Measurements from ENCODE around the gene SYNJ2.

SYNJ2 gene

GRCh38 chr6:158056355-158056754, 74.7 kb downstream of the SYNJ2 start:
- H3K4me3 ChIP-seq (ENCODE audit: low read length in 2 of 2) = no peak overlapping the region
- peaks cover 20% of the 10 kb centered on the region for H3K4me1 ChIP-seq (ENCODE audit: control insufficient read depth, insufficient read depth, low read length)
- H3K27ac ChIP-seq (ENCODE audit: low read length) = no peak overlapping the region
- H3K9me3 ChIP-seq (ENCODE audit: control insufficient read depth in 2 of 2, low read length in 2 of 2) = no peaks in the 10 kb centered on the region
- no peaks in the 10 kb centered on the region for H3K27me3 ChIP-seq (ENCODE audit: control insufficient read depth in 1 of 2, insufficient read depth in 2 of 2, low read length in 2 of 2)
- peaks cover 0 to 15% of the 10 kb centered on the region in 2 donors for H3K36me3 ChIP-seq (ENCODE audit: control insufficient read depth in 2 of 2, insufficient read depth in 2 of 2, low read length in 2 of 2)
- H3K9ac ChIP-seq (ENCODE audit: low read length in 2 of 2) = no peak overlapping the region

DNA sequence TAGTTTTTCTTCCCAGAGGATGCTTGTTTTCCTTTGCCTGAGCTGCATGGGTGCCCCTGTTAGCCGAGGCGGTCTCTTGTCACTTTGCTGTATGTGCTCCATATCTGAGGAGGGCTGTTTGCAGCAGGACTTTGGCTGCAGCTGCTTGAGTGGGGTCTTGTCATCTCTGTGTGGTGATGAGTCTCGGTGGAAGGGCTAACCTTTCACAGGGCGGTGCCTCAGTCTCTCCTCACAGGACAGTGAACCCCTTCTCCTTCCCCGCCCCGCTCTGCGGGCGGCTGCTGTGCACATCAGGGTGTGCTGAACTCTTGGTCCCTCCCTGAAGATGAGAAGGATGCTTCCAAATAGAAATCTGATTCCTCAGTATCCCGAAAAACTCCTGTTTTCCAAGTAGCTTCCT, 75.1 kb downstream of the SYNJ2 start:
- H3K9ac ChIP-seq (ENCODE audit: low read length in 2 of 2) = no peak overlapping the region
- no peak overlapping the region for H3K27ac ChIP-seq (ENCODE audit: low read length)

GRCh38 chr6:158057213-158057987, 75.7 kb downstream of the SYNJ2 start:
- H3K36me3 ChIP-seq (ENCODE audit: control insufficient read depth in 2 of 2, insufficient read depth in 2 of 2, low read length in 2 of 2) = peaks cover 0 to 20% of the 10 kb centered on the region in 2 donors
- H3K4me3 ChIP-seq (ENCODE audit: low read length in 2 of 2) = no peak overlapping the region
- no peaks in the 10 kb centered on the region for H3K27me3 ChIP-seq (ENCODE audit: control insufficient read depth in 1 of 2, insufficient read depth in 2 of 2, low read length in 2 of 2)
- no peak overlapping the region for H3K27ac ChIP-seq (ENCODE audit: low read length)
- peaks cover 21% of the 10 kb centered on the region for H3K4me1 ChIP-seq (ENCODE audit: control insufficient read depth, insufficient read depth, low read length)
- no peak overlapping the region for H3K9ac ChIP-seq (ENCODE audit: low read length in 2 of 2)
- H3K9me3 ChIP-seq (ENCODE audit: control insufficient read depth in 2 of 2, low read length in 2 of 2) = no peaks in the 10 kb centered on the region

More for the DNA sequence above, 75.1 kb downstream of the SYNJ2 start:
- no peak overlapping the region for H3K4me3 ChIP-seq (ENCODE audit: low read length in 2 of 2)
- no peaks in the 10 kb centered on the region for H3K9me3 ChIP-seq (ENCODE audit: control insufficient read depth in 2 of 2, low read length in 2 of 2)
- no peaks in the 10 kb centered on the region for H3K27me3 ChIP-seq (ENCODE audit: control insufficient read depth in 1 of 2, insufficient read depth in 2 of 2, low read length in 2 of 2)
- H3K4me1 ChIP-seq (ENCODE audit: control insufficient read depth, insufficient read depth, low read length) = peaks cover 21% of the 10 kb centered on the region
- H3K36me3 ChIP-seq (ENCODE audit: control insufficient read depth in 2 of 2, insufficient read depth in 2 of 2, low read length in 2 of 2) = peaks cover 0 to 18% of the 10 kb centered on the region in 2 donors

GRCh38 chr6:158058171-158058651, 76.5 kb downstream of the SYNJ2 start:
- peaks cover 21% of the 10 kb centered on the region for H3K4me1 ChIP-seq (ENCODE audit: control insufficient read depth, insufficient read depth, low read length)

DNA sequence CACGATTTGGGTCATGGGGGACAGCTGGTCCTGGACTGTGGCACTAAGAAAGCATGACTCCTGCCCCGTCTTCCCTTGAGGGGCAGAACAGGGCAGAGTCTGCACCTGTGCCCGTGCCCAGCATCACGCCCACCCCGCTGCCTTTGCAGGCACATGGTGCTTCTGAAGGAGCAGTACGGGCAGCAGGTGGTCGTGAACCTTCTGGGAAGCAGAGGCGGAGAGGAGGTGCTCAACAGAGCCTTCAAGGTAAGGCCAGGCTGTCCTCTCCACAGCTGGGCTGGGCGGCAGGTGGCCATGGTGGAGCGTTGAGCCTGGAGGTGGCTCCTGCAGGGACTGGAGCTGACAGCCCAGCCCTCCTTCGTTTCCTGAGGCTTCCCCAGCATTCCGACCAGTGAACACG, 77.4 kb downstream of the SYNJ2 start:
- Histone ChIP-seq H3K9ac (ENCODE audit: low read length in 2 of 2) (no peak overlapping the region), H3K36me3 (ENCODE audit: control insufficient read depth in 2 of 2, insufficient read depth in 2 of 2, low read length in 2 of 2) (peaks cover 0 to 27% of the 10 kb centered on the region in 2 donors), H3K9me3 (ENCODE audit: control insufficient read depth in 2 of 2, low read length in 2 of 2) (peaks cover 0 to 3% of the 10 kb centered on the region in 2 donors), H3K27me3 (ENCODE audit: control insufficient read depth in 1 of 2, insufficient read depth in 2 of 2, low read length in 2 of 2) (no peaks in the 10 kb centered on the region), H3K4me1 (ENCODE audit: control insufficient read depth, insufficient read depth, low read length) (peaks cover 21% of the 10 kb centered on the region), H3K27ac (ENCODE audit: low read length) (no peak overlapping the region), H3K4me3 (ENCODE audit: low read length in 2 of 2) (no peak overlapping the region)

More at GRCh38 chr6:158058171-158058651, 76.5 kb downstream of the SYNJ2 start:
- Histone ChIP-seq H3K9me3 (ENCODE audit: control insufficient read depth in 2 of 2, low read length in 2 of 2) (peaks cover 0 to 3% of the 10 kb centered on the region in 2 donors), H3K27ac (ENCODE audit: low read length) (no peak overlapping the region), H3K36me3 (ENCODE audit: control insufficient read depth in 2 of 2, insufficient read depth in 2 of 2, low read length in 2 of 2) (peaks cover 0 to 21% of the 10 kb centered on the region in 2 donors), H3K4me3 (ENCODE audit: low read length in 2 of 2) (no peak overlapping the region), H3K9ac (ENCODE audit: low read length in 2 of 2) (no peak overlapping the region), H3K27me3 (ENCODE audit: control insufficient read depth in 1 of 2, insufficient read depth in 2 of 2, low read length in 2 of 2) (no peaks in the 10 kb centered on the region)

DNA sequence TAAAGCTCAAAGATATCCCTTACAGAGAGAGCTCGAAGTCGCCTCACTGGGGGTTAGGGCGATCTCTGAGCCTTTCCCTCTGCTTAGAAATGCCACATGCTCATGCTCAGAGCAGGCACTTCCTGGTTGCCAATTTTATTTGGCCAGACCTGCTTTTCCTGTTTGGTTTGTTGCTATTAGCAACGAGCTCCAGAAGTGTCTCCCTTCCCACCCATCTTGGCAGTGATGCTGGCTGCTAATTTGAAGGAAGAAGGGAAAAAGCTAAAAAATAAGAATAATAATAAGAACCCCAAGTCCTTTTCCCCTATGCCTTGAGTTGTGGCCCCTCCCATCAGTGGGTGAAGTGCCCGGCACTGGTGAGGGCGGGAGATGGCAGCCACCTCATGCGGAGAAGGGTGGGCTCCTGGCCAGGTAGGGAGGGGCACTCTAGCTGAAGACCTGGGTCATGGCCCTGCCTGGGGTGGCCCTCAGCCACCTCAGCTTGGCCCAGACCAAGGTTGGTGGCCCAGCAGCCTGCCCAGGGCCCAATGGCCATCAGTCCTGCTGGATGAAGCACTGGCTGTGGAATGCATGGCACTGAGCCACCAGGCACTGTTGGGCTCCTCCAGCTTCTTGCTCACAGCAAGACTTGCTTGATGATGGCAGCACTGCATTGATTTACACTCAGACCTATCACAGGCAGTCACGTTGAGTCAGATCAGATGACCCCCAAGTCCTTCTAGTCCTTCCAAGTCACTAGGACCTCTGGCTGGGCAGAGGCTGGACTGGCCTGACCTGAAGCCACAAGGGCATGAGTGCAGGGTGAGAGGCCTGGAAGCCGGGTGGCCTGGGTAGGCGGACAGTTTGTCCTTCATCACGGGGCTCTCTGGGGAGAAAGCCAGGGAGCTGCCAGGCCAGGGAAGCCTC, 79.0 kb downstream of the SYNJ2 start:
- peaks cover 21% of the 10 kb centered on the region for H3K4me1 ChIP-seq (ENCODE audit: control insufficient read depth, insufficient read depth, low read length)
- H3K9me3 ChIP-seq (ENCODE audit: control insufficient read depth in 2 of 2, low read length in 2 of 2) = peaks cover 0 to 3% of the 10 kb centered on the region in 2 donors
- H3K9ac ChIP-seq (ENCODE audit: low read length in 2 of 2) = no peak overlapping the region
- H3K36me3 ChIP-seq (ENCODE audit: control insufficient read depth in 2 of 2, insufficient read depth in 2 of 2, low read length in 2 of 2) = peaks cover 0 to 32% of the 10 kb centered on the region in 2 donors
- H3K4me3 ChIP-seq (ENCODE audit: low read length in 2 of 2) = peak overlapping the region in 1 of 2 donors; percentile 44
- H3K27me3 ChIP-seq (ENCODE audit: control insufficient read depth in 1 of 2, insufficient read depth in 2 of 2, low read length in 2 of 2) = no peaks in the 10 kb centered on the region
- peak overlapping the region; percentile 70 for H3K27ac ChIP-seq (ENCODE audit: low read length)

DNA sequence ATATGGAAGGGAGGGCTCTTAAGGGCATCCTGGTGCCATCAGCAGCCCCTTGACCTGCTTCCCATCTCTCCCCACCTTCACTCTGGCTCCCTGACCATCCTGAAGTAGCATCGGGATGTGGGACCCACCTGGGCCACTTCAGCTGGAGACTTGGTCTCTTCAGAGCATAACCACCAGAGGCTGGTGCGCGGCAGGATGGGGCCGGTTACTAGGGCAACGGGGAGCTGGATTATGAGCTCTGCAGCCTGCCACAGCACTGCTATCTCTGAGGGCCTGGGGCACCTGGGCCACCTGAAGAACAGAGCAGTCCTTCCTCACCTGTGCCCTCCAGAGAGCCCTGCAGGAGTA, 79.7 kb downstream of the SYNJ2 start:
- H3K27ac ChIP-seq (ENCODE audit: low read length) = no peak overlapping the region
- H3K36me3 ChIP-seq (ENCODE audit: control insufficient read depth in 2 of 2, insufficient read depth in 2 of 2, low read length in 2 of 2) = peaks cover 0 to 34% of the 10 kb centered on the region in 2 donors

GRCh38 chr6:158061709-158062461, 80.2 kb downstream of the SYNJ2 start:
- peaks cover 0 to 35% of the 10 kb centered on the region in 2 donors for H3K36me3 ChIP-seq (ENCODE audit: control insufficient read depth in 2 of 2, insufficient read depth in 2 of 2, low read length in 2 of 2)

More for the DNA sequence above, 79.7 kb downstream of the SYNJ2 start:
- Histone ChIP-seq H3K9me3 (ENCODE audit: control insufficient read depth in 2 of 2, low read length in 2 of 2) (peaks cover 0 to 3% of the 10 kb centered on the region in 2 donors), H3K9ac (ENCODE audit: low read length in 2 of 2) (no peak overlapping the region), H3K4me3 (ENCODE audit: low read length in 2 of 2) (peak overlapping the region in 1 of 2 donors; percentile 44), H3K4me1 (ENCODE audit: control insufficient read depth, insufficient read depth, low read length) (peaks cover 21% of the 10 kb centered on the region), H3K27me3 (ENCODE audit: control insufficient read depth in 1 of 2, insufficient read depth in 2 of 2, low read length in 2 of 2) (no peaks in the 10 kb centered on the region)

GRCh38 chr6:158063736-158064135, 82.1 kb downstream of the SYNJ2 start:
- H3K4me1 ChIP-seq (ENCODE audit: control insufficient read depth, insufficient read depth, low read length) = peaks cover 21% of the 10 kb centered on the region
- no peak overlapping the region for H3K4me3 ChIP-seq (ENCODE audit: low read length in 2 of 2)
- no peaks in the 10 kb centered on the region for H3K27me3 ChIP-seq (ENCODE audit: control insufficient read depth in 1 of 2, insufficient read depth in 2 of 2, low read length in 2 of 2)
- H3K36me3 ChIP-seq (ENCODE audit: control insufficient read depth in 2 of 2, insufficient read depth in 2 of 2, low read length in 2 of 2) = peaks cover 0 to 41% of the 10 kb centered on the region in 2 donors
- H3K9me3 ChIP-seq (ENCODE audit: control insufficient read depth in 2 of 2, low read length in 2 of 2) = peaks cover 0 to 3% of the 10 kb centered on the region in 2 donors
- H3K27ac ChIP-seq (ENCODE audit: low read length) = no peak overlapping the region
- no peak overlapping the region for H3K9ac ChIP-seq (ENCODE audit: low read length in 2 of 2)

More at GRCh38 chr6:158061709-158062461, 80.2 kb downstream of the SYNJ2 start:
- Histone ChIP-seq H3K27ac (ENCODE audit: low read length) (no peak overlapping the region), H3K9me3 (ENCODE audit: control insufficient read depth in 2 of 2, low read length in 2 of 2) (peaks cover 0 to 3% of the 10 kb centered on the region in 2 donors), H3K9ac (ENCODE audit: low read length in 2 of 2) (no peak overlapping the region), H3K4me3 (ENCODE audit: low read length in 2 of 2) (no peak overlapping the region), H3K4me1 (ENCODE audit: control insufficient read depth, insufficient read depth, low read length) (peaks cover 21% of the 10 kb centered on the region), H3K27me3 (ENCODE audit: control insufficient read depth in 1 of 2, insufficient read depth in 2 of 2, low read length in 2 of 2) (no peaks in the 10 kb centered on the region)

DNA sequence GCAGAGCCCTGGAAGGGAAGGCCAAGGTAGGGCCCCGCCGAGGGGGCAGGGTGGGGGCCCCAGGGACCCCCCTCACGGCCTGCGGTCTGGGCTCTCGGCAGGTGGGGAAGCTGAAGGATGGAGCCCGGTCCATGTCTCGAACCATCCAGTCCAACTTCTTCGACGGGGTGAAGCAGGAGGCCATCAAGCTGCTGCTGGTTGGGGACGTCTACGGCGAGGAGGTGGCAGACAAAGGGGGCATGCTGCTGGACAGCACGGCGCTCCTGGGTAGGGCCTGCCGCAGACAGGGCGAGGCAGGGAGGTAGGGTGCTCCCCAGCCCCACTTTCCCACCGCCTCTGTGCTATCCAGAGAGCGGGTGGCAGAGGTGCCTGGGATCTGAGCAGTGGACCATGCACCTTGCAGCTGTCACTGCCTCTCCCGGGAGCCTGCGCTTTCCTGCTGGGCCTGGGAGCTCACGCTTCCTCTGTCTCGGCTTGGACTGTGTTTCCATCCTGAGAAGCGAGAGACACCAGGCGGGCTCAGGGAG, 83.1 kb downstream of the SYNJ2 start:
- H3K9ac ChIP-seq (ENCODE audit: low read length in 2 of 2) = no peak overlapping the region
- H3K36me3 ChIP-seq (ENCODE audit: control insufficient read depth in 2 of 2, insufficient read depth in 2 of 2, low read length in 2 of 2) = peaks cover 0 to 44% of the 10 kb centered on the region in 2 donors
- H3K9me3 ChIP-seq (ENCODE audit: control insufficient read depth in 2 of 2, low read length in 2 of 2) = peaks cover 0 to 3% of the 10 kb centered on the region in 2 donors
- peaks cover 16% of the 10 kb centered on the region for H3K4me1 ChIP-seq (ENCODE audit: control insufficient read depth, insufficient read depth, low read length)
- H3K27ac ChIP-seq (ENCODE audit: low read length) = no peak overlapping the region
- H3K4me3 ChIP-seq (ENCODE audit: low read length in 2 of 2) = no peak overlapping the region
- H3K27me3 ChIP-seq (ENCODE audit: control insufficient read depth in 1 of 2, insufficient read depth in 2 of 2, low read length in 2 of 2) = no peaks in the 10 kb centered on the region

Measured in stomach smooth muscle (tissue), 2 donors.